GM19468 (cell line): ENCODE results near the gene ARL11.
"Not testable (repeated sequence)": the region's sequence is repeated elsewhere in the genome, so short reads cannot be mapped to it uniquely, and the experiment has no call there.

Experiments
- ATAC-seq: cut with Tn5 transposase; IDR thresholded peaks from one replicate; pipeline ENCODE4 v1.9.1; 2021; ENCODE audit warnings: mild to moderate bottlenecking, moderate library complexity, moderate number of reproducible peaks; ENCODE audit not compliant: unreplicated experiment; ENCODE audit errors: extremely low read depth

ARL11 gene

GRCh38 chr13:49627831-49628652 is at the start of gene ARL11:
TSS of gene ARL11 (plus strand) at chr13:49628507. CDS start at chr13:49630448, 1,941 bp downstream.
- no peak for ATAC-seq

- ATAC-seq, result no peak
Measured at GRCh38 chr13:49579501-49579900, 48.8 kb upstream of the ARL11 start.

- ATAC-seq, result no peak
Measured at GRCh38 chr13:49580980-49581680, 47.2 kb upstream of the ARL11 start.

DNA sequence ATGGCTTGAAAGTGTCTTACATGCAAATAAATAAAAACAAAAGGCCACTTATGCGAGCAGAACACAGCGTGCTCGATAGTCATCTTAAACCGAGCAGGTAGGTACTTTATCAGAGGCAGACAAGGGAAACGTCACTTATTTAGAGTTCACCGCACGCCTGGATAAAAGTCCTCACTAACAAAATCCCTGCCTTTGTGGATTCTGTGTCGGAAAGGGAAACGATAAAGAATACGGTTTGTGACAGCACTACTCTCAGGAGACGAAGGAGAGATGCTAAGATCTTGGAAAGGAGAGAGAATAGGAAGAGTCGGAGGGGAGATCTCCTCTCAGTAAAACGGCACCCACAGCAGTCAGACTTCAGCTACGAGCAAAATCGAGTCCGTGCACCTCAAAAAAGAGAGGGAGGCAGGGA is 43.5 kb upstream of the ARL11 start:
- ATAC-seq, result no peak

- ATAC-seq, result peak; percentile 73
Measured at GRCh38 chr13:49585220-49586157, 42.8 kb upstream of the ARL11 start, which contains the start of gene RCBTB1. TSS of gene RCBTB1 (minus strand) at chr13:49585558. CDS start at chr13:49567279, 18,279 bp downstream.

GRCh38 chr13:49586717-49587116 is 41.6 kb upstream of the ARL11 start:
- ATAC-seq, result no peak

- no peak for ATAC-seq
Measured at GRCh38 chr13:49587311-49587847, 40.9 kb upstream of the ARL11 start.

- ATAC-seq, result not testable (repeated sequence)
Measured at GRCh38 chr13:49590714-49591113, 37.6 kb upstream of the ARL11 start.

- ATAC-seq, result not testable (repeated sequence)
Measured at GRCh38 chr13:49593876-49594275, 34.4 kb upstream of the ARL11 start.

- ATAC-seq, result no peak
Measured at GRCh38 chr13:49594576-49594975, 33.7 kb upstream of the ARL11 start.

DNA sequence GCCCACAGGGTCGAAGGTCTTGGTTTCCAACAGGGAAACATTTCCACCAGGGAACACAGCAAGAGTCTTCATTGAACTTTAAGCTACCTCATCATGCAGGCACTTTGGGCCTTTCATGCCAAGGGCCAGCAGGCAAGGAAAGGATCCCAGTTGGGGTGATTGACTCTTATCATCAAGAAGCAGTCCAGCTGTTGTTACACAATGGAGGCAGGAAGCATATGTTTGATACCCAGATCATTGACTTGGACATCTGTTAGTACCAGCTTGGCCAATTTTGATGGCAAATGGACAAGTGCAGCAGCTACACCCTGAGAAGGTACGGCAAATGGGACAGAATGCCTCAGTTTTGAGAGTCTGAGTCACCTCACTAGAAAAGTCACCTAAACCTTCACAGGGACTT is 32.1 kb upstream of the ARL11 start:
- no peak for ATAC-seq

GRCh38 chr13:49597043-49597641 is 31.2 kb upstream of the ARL11 start:
- ATAC-seq, result no peak

GRCh38 chr13:49602005-49602404 is 26.3 kb upstream of the ARL11 start:
- ATAC-seq, result no peak

DNA sequence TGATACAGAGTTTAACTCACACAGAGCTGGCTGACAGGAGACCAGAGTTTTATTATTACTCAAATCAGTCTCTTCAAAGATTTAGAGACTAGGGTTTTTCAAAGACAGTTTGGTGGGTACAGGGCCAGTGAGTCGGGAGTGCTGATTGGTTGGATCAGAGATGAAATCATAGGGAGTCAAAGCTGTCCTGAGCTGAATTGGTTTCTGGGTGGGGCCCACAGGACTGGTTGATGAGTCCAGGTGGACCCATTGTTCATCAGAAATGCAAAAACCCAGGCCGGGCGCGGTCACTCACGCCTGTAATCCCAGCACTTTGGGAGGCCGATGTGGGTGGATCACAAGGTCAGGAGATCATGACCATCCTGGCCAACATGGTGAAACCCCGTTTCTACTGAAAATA is 25.7 kb upstream of the ARL11 start:
- not testable (repeated sequence) for ATAC-seq

GRCh38 chr13:49604570-49604969 is 23.7 kb upstream of the ARL11 start:
- ATAC-seq, result no peak

DNA sequence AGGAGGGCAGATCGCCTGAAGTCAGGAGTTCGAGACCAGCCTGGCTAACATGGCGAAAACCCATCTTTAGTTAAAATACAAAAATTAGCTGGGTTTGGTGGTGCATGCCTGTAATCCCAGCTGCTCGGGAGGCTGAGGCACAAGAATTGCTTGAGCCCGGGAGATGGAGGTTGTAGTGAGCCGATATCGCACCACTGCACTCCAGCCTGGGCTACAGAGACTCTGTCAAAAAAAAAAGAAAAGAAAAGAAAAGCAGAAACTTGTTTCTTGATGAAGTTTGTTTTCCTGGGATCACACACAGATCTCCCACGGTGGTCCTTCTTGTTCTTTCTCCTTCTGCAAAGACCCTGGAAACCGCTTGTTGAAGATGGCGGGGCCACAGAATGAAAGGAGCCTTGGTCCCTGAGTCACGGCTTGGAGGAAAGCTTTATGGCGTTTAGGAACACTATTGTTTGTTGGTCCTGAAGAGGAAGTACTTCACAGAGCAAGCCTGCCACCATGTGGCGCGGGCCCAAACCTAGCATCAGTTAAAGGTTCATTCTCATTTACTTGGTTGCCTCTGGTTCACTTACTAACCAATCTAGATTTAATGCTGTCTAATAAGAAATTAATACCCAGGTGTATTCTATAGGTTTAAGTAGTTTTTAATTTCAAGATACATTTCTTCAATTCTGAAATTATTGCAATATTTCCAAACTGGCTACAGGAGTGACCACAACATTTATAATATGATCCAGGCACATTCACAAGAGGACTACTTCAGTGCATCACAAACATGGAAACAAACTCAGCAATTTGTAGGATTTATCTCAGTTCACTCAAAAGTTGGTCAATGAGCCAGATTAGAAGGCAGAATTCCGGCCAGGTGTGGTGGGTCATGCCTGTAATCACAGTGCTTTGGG is 21.3 kb upstream of the ARL11 start:
- peak; percentile 59 for ATAC-seq

DNA sequence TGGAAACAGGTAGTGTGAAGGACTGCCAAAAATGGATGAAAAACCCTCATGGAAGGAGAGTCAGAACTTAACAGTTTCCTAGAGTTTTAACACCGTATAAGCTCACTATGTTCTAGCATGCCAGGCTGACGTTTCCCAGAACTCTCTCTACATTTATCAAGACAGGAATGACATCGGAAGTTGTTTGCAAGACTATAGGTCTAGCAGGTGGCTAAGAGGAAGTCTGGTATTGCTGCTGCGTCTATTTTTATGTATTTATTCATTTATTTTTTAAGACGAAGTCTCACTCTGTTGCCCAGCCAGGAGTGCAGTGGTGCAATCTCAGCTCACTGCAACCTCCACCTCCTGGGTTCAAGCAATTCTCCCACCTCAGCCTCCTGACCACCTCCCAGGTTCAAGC is 20.5 kb upstream of the ARL11 start:
- ATAC-seq, result no peak

- ATAC-seq, result no peak
Measured at GRCh38 chr13:49608651-49609331, 19.5 kb upstream of the ARL11 start.
